ENCODE measurements around the gene C1orf226. TPM values are rescaled to one million over a fixed set of nuclear protein-coding genes. Genes with fewer than 3 reads are reported as not detected.

The C1orf226 gene
- total RNA-seq, 3 donors from 2014 or later = 4.2 to 21.1 (median 13.8) TPM

GRCh38 chr1:162384601-162385279 is 3.2 kb downstream of the C1orf226 start:
- no peaks in the 10 kb centered on the region for H3K27me3 ChIP-seq
- no peaks in the 10 kb centered on the region for H3K36me3 ChIP-seq
- no peak for DNase-seq (ENCODE audit: low spot score in 2 of 2)
- no peaks in the 10 kb centered on the region for H3K9me3 ChIP-seq
- TF ChIP-seq CTCF (IDR thresholded peaks at IDR 0.05) (no peak), POLR2A (IDR thresholded peaks at IDR 0.05) (no peak)
- H3K27ac ChIP-seq = no peak overlapping the region
- H3K4me3 ChIP-seq = no peak overlapping the region
- H3K4me1 ChIP-seq = no peaks in the 10 kb centered on the region
- intact Hi-C loops (cut with DNase I; ENCODE audit: low total_unique reads) = no loop called here

- Histone ChIP-seq H3K27ac (no peak overlapping the region), H3K27me3 (no peaks in the 10 kb centered on the region), H3K4me1 (no peaks in the 10 kb centered on the region), H3K4me3 (no peak overlapping the region), H3K9me3 (no peaks in the 10 kb centered on the region), H3K36me3 (no peaks in the 10 kb centered on the region)
- no peak for TF ChIP-seq POLR2A (IDR thresholded peaks at IDR 0.05)
- TF ChIP-seq POLR2AphosphoS5 (IDR thresholded peaks at IDR 0.05) = no peak
- no peak for TF ChIP-seq CTCF (IDR thresholded peaks at IDR 0.05)
- DNase-seq (ENCODE audit: low spot score in 2 of 2) = no peak
- intact Hi-C loops (cut with DNase I; ENCODE audit: low total_unique reads) = no loop called here
Measured at GRCh38 chr1:162385280-162385623, 3.7 kb downstream of the C1orf226 start.

GRCh38 chr1:162385702-162386101 is 4.2 kb downstream of the C1orf226 start:
- no peak for DNase-seq (ENCODE audit: low spot score in 2 of 2)
- no peak for TF ChIP-seq POLR2A (IDR thresholded peaks at IDR 0.05)
- no peak for TF ChIP-seq CTCF (IDR thresholded peaks at IDR 0.05)
- TF ChIP-seq POLR2AphosphoS5 (IDR thresholded peaks at IDR 0.05) = no peak
- Histone ChIP-seq H3K27me3 (no peaks in the 10 kb centered on the region), H3K9me3 (no peaks in the 10 kb centered on the region), H3K27ac (no peak overlapping the region), H3K36me3 (no peaks in the 10 kb centered on the region), H3K4me1 (no peaks in the 10 kb centered on the region), H3K4me3 (no peak overlapping the region)
- intact Hi-C loops (cut with DNase I; ENCODE audit: low total_unique reads) = no loop called here

- intact Hi-C loops (cut with DNase I; ENCODE audit: low total_unique reads) = no loop called here
- DNase-seq (ENCODE audit: low spot score in 2 of 2) = no peak
- H3K9me3 ChIP-seq = no peaks in the 10 kb centered on the region
- no peak overlapping the region for H3K4me3 ChIP-seq
- TF ChIP-seq POLR2A (IDR thresholded peaks at IDR 0.05) (no peak), POLR2AphosphoS5 (IDR thresholded peaks at IDR 0.05) (no peak), CTCF (IDR thresholded peaks at IDR 0.05) (no peak)
- no peaks in the 10 kb centered on the region for H3K4me1 ChIP-seq
- H3K36me3 ChIP-seq = no peaks in the 10 kb centered on the region
- H3K27me3 ChIP-seq = no peaks in the 10 kb centered on the region
- no peak overlapping the region for H3K27ac ChIP-seq
Measured at GRCh38 chr1:162386292-162387225, 5.0 kb downstream of the C1orf226 start.

Measured in breast epithelium (tissue), 4 donors.